NCI-H748 (cell line): ENCODE measurements around the gene C19orf38.
"Not testable (repeated sequence)": the region's sequence is repeated elsewhere in the genome, so short reads cannot be mapped to it uniquely, and the experiment has no call there.

Experiments used
- DNase-seq: peaks from one replicate; lab custom pipeline; 2025; ENCODE audit not compliant: unreplicated experiment; lab: John Stamatoyannopoulos, UW

C19orf38 gene

DNA sequence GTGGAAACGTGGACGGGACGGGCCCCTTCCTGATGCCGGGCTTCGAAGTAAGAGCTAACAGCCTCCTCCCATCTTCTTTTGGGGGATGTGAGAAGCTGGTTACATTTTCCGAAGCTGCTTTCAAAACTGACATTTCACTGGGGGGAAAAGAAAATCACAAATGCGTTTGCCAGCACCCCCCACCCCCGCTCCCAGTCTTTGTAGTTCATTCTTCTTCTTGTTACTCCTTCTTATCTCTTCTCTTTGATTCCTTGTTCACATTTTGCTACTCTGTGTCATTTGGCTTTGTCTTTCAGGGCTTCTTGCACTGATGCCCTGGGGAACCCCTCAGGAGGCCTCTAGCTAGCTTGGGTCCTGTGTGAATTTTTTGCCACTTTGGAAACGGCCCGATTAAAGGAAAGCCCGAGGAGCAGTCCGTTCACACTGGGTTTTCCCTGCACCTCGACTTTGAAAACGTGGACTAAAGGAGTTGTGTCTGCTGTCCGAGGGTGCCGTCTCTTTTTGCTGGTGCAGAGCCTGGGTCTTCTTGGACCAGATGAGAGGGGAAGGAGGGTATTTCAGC lies 24.4 kb downstream of the C19orf38 start:
- DNase-seq = no peak

DNA sequence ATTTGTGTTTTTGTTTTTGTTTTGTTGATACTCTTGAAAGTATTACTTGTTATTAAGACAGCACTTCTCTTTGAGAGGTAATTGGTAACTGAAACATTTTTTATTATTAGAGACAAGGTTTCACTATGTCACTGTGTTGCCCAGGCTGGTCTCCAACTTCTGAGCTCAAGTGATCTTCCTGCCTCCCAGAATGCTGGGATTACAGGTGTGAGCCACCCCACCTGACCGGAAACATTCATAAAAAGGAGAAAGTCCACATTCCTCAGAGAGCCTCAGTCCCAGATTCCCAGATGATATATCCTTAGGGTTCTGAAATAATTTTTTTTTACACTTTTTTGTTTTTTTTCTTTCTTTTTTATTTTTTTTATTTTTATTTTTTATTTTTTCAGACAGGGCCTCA lies 25.8 kb downstream of the C19orf38 start:
- DNase-seq = no peak

DNA sequence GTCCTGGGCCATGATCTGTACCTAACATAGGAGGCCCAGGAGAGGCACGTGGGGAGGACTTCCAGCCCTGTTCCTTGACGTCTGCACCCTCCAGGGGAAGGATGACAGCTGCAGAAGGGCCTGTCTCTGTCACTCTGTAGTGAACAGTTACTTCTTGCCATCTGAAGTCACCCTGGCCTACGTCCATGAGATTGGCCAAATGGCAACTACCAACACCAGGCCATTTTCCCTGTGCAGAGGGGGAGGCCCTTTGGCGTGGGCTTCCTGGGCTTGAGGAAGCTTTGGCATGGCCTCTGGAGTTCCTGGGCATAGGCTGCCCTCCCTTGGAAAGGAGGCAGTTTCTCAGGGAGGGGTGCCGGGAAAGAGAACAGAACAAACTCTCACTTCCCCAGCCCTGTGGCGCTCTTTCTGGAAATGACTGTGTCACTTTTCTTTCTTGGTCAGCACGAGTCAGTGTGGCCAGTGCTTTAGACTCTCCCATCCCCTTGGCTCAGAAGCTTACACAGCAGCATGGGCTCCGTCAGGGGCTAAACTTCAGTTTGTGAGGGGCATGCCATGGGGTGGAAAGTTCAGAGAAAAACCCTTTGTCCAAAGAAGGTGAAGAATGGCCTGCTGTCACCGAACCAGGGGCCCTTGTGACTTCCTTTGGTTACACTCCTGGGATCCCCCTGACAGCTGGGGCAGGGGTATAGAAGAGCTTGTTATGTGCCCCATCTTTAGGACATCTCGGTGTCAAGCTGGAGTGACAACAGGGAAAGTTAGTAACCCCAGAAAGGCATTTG lies 28.4 kb downstream of the C19orf38 start:
- no peak for DNase-seq

DNA sequence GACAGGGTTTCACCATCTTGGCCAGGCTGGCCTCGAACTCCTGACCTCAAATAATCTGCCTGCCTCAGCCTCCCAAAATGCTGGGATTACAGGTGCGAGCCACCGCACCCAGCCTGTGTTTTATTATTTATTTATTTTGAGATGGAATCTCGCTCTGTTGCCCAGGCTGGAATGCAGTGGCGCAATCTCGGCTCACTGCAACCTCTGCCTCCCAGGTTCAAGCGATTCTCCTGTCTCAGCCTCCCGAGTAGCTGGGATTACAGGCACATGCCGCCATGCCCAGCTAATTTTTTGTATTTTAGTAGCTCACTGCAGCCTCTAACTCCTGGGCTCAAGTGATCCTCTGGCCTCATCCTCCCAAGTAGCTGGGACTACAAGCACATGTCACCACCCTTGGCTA lies 29.4 kb downstream of the C19orf38 start:
- DNase-seq = not testable (repeated sequence)

DNA sequence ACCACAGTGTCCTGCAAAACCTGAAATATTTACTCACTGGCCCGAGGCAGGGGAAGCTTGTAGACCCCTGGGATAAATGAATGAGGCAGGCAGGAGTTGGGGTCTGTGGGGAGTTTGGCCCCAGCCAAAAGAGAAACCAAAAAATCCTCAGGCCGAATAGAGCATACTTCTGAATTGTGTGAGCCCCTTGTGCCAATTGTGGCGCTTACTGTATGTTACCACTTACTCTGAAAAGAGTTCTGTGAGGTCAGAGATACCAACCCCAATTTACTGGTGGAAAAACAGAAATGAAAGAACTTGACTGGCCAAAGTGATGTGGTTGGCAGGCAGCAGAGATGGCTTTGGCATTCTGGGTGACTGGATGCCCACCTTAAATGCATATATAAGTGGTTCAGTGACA lies 30.0 kb downstream of the C19orf38 start:
- no peak for DNase-seq

DNA sequence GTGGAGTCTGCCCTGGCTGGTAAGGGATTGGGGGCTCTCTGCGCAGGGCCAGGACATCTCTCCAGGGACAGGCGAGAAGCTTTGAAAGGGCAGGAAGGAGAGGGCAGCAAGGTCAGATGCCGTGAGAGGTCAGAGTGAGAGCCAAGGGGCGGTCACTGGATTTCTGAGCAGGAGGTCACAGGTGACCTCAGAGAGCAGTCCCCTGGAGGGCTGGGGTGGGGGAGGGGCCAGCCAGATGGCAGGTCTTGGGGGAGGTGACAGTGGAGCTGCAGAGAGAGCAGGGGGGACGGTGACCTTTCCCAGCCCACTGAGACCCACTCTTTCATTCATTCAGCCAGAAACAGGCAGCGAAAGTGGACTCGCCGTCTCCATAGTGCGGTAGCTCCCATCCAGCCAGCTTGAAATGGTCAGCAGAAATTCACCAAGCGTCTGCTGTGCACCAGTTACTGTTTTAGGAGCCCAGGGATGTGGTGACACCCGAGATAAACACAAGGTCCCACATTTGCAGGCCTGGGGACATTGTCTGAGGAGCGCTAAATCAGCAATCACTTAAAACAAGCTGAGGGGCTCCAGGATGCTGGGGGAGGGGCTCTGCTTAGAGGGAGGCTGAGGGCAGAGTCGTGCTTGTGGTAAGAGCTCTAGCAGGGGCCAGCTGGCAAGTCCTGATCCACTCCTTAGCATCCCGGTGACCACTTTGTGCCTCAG lies 33.3 kb downstream of the C19orf38 start:
- no peak for DNase-seq

DNA sequence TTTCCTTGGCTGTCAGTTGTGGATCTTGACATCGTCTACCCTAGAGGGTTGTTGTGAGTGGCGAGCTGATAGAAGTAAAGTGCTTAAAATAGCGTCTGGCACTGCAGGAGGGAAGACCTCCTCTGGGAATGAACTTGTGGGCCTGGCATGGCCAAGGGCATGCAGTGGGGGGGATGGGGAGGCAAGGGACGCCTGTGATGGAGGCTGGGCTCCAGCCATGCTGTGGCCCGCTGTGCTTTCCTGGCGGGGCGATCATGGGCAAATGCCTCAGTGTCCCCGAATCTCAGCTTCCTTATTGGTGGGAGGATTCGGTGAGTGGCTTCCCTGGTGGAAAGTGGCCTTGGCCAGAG lies 33.9 kb downstream of the C19orf38 start:
- no peak for DNase-seq

DNA sequence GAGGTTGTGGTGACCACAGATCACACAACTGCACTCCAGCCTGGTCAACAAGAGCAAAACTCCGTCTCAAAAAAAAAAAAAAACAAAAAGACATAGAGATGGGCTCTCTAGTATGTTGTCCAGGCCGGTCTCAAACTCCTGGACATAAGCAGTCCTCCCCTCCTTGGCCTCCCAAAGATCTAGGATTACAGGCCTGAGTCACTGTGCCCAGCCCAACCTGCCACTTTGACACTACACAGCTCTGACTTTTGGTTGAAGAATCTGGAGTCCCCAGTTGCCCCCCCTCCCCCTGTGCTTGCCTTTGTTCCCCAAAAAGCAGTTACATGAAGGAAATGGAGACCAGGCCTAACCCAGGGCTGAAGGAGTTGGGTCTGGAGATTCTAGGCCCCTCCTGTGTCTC lies 36.1 kb downstream of the C19orf38 start:
- DNase-seq = no peak

DNA sequence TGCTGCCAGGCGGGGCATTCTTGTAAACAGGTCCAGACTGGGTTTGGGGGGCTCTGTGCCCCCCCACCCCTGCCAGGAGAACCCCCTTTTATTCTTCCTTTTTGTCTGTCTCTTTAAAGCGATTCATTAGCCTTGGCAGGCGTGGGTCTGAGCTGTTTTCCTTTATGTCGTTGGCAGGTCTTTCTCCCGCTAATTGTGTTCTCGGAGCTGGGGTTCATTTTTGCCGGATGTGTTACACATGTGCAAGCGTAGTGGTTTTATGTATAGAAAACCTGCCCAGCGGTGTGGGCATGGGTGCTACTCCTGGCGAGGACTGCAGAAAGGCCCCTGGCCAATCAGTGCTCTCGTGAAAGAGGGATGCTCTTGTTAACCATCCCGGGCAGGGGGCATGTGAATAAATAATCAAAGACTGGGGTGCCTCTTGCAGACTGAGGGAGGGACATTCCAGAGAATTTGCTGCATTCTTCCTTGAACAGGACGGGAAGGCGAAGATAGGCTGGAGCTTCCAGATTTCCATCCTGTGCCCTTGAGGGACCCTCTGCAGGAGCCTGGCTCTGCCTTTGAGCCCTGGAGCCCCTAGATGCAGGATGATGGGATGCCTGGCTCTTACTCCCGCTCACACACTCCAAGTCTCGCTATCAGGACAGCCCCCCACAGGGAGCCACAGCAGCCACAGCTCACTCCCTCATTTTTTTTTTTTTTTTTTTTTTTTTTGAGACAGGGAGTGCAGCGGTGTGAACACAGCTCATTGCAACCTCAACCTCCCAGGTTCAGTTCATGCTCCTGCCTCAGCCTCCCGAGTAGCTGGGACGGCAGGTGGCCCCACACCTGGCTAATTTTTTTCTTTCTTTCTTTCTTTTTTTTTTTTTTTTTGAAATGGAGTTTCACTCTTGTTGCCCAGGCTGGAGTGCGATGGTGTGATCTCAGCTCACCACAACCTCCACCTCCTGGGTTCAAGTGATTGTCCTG lies 37.3 kb downstream of the C19orf38 start:
- DNase-seq = no peak

DNA sequence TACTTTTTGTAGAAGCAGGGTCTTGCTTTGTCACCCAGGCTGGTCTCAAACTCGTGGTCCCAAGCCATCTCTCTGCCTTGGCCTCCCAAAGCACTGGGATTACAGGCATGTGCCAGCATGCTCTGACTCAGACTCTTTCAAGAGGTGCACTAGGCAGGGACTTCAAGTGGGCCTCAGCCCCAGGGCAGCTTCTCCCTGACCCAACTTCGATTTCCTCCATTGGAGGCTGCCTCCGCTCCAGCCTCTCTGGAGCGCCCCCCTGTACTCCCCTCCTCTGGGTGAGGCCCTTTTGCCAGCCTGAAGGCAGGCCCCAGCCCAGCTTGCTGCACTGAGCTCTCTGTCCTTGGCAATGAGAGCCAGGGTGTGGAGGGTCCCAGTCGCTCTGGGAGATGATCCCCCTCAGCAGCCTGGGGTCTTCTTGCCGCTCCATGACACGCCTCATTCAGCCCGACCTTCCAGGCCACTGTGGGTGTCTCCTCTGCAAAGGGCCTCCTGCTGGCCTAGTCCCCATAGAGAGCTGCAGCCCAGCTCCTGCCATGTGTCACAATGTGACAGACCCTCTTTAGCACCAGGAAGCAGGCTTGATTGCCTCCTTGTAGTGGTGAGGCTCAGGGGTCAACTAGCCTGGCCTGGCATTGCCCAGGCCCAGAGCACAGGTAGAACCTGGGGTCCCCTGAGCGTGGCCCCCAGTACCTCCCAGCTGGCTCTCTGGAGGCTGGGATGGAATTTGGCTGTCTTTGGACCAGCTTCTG lies 39.6 kb downstream of the C19orf38 start:
- no peak for DNase-seq

DNA sequence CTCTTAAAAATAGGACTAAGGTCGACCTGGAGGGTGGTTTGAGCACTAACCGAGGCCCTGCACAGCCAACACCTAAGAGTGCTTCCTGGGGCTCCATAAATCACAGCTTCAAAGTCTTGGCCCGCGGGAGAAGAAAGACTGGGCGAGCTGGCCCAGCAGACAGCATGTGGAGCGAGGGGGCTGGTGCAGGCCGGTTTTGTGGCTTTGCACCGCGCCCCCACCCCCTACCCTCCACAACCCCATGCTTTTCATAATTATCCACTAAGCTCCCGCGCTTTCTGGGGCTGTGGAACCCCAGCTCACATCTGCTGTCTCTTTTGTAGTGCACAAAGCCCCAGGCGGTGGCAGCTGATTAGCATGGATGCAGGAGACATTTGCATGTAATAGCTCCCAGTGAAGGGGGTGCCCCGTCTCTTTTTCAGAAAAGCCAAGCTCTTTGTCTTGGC lies 40.2 kb downstream of the C19orf38 start:
- DNase-seq = no peak

DNA sequence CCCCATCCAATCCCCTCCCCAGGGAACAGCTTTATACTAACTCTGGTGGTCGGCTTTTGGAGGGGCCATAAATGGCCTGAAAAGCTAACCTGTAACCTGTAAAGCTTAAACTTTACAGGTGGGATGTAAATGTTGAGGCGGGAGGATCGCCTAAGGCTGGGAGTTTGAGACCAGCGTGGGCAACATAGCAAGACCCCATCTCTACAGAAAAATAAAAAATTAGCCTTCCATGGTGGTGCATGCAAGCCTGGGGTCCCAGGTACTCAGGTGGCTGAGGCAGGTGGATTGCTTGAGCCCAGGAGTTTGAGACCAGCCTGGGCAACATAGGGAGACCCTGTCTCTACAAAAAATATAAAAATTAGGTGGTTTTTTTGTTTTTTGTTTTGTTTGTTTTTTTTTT lies 41.7 kb downstream of the C19orf38 start:
- DNase-seq = no peak

DNA sequence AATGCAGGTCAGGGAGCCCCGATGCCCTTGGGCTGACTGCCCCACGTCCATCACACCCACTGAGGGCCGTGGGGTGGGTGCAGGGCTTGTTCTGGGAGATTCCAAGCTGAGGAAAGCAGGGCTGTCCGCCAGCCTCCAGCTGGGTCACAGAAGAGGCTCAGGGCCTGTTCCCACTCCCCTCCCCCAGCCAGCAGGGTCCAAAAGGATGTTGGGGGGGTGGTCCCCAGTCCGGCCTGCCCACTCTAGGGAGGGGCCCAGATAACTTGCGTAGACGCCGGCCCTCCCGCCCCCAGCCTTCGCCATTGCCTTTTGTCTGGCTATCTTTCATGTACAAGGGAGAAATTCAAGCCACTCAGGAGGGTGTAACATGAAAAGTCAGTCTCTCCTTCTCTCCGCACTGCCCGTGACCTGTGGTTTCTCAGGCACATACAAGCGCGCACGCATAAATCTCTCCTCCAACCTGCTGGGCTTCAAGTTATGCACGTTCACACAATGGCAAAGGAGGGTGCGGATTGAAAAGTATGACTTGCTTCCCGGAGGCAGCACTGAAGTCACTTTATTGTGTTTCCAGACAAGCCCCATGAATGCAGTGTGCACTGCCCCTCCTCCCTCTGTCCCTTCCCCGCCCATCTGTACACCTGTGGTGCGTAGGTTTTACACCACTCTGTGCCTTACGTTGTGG lies 43.3 kb downstream of the C19orf38 start:
- no peak for DNase-seq

DNA sequence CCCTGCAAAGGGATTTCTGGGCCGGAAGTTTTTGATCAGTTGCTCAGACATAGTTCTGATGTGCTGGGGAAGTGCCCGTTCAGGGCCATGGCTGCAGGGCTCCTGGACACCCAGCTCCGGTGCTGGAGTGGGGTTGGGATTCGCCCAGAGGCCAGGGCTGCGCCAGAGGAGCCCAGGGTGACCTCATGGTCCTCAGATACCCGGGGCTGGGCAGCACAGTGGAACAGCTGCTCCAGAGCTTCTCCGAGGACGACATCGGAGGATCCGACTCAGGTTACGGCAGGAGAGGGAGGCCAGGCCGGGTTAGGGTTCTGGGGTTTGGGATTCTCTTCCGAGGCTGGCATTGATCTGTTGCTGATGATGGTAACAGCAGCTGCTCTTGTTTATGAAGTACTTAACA lies 44.0 kb downstream of the C19orf38 start:
- DNase-seq = no peak

DNA sequence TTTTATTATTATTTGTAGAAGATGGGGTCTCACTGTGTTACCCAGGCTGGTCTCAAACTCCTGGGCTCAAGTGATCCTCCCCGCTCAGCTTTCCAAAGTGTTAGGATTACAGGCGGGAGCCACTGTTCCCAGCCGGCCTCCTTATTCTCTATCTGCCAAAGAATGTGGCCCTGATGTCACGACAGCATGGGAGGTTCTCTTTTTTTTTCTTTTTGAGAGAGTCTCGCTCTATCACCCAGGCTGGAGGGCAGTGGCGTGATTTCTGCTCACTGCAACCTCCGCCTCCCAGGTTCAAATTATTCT lies 46.6 kb downstream of the C19orf38 start:
- no peak for DNase-seq

DNA sequence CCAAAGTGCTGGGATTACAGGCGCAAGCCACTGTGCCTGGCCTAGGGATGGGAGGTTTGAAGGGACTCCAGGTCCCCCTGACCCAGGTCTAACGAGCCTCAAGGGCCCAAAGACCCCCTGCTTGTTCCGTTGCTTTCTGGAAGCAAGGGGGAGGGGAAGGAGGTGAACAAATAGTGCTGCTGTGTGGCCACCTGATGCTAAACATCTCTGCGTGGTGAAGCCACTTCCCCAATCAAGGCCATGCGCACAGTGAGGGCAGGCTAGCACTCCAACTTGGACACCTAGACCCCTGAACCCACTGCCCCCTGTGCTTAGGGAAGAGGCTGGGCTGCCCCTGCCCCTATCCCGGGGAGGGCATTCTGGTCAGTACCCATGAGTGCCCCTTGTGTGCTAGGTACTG lies 47.1 kb downstream of the C19orf38 start:
- DNase-seq = no peak

DNA sequence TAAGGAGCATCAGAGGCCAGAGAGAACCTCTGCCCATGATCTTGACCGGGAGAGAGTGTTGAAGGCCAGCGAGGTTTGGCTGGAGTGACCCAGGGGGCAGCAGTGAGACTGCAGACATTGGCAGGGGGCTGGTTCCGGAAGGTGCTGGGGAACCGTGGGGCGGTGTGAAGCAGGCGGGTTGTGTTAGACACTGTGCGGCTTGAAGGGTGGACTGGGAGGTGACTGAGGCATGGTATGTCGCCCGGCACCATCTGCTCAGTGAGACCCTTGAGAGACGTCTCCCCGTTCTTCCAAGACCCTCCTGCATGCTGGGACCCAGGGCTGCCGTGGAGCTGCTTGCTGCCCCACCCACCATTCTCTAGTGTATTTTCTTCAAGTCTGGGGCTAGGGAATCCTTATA lies 47.7 kb downstream of the C19orf38 start:
- no peak for DNase-seq

DNA sequence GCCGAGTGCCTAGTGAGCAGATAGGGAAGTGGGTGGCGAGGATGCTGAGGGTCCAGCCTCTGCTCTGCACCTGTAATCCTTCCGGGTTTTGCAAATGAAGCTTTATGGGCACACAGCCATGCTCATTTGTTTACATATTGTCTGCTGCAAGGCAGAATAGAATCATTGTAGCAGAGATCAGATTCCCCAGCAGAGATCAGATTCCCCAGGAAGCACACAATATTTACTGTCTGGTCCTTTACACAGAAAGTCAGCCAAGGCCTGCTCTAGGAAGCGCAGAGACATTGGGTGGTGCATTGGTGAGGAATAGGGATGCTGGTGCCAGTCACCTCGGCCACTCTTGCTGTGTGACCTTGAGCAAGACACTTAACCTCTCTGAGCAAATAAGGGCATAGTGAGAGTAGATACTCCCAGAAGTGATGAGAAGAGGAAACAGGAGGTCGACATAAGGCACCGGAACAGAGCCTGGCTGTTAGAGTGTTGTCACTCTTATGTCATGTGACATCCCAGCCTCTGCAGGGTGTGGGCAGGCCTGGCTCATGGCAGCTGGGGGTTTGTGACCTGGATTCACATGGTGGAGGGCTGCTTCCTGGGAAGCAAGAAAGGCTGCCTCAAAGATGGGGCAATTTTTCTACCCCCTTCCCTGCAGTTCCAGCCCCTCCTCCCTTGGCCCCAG lies 48.8 kb downstream of the C19orf38 start:
- DNase-seq = peak; percentile 13

DNA sequence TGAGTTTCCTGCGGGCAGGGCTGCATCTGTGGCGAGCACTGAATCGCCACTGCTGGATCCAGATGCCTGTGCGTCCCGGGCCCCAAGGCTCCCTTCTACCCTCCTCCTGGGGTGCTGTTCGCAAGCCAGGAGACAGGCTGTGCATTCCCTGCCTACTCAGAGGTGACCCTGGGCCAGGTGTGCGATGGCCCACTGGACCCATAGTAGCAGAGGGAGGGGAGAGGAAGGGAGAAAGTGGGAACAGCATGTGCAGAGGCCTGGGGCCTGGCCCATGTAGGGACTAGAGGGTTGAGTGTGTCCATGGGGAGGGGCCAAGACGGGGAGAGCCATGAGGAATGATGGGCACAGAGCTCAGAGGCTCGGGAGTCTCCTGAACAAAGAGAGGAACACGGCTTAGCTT lies 50.4 kb downstream of the C19orf38 start:
- no peak for DNase-seq
